Type B pancreatic cell (in vitro differentiated cells): ENCODE data around the gene CENPH. TPM values are rescaled to one million over a fixed set of nuclear protein-coding genes. Genes with fewer than 3 reads are reported as not detected.
"Not testable (repeated sequence)": the region's sequence is repeated elsewhere in the genome, so short reads cannot be mapped to it uniquely, and the experiment has no call there.

Source experiments
- DNase-seq: peaks from one replicate; pipeline ENCODE4 v3.0.0; 2021; ENCODE audit warnings: mixed read lengths; ENCODE audit not compliant: unreplicated experiment; ENCODE audit errors: extremely low spot score
- H3K27ac Mint-ChIP-seq: 2 replicates; pipeline ENCODE4 v1.8.0; 2021; ENCODE audit warnings: mild to moderate bottlenecking, mixed read lengths
- H3K27me3 Mint-ChIP-seq: 2 replicates; pipeline ENCODE4 v1.8.0; 2021; ENCODE audit warnings: mixed read lengths
- H3K36me3 Mint-ChIP-seq: 2 replicates; pipeline ENCODE4 v1.8.0; 2021; ENCODE audit warnings: mixed read lengths
- H3K4me1 Mint-ChIP-seq: one replicate; pipeline ENCODE4 v1.8.0; 2021; ENCODE audit warnings: mixed read lengths; ENCODE audit not compliant: unreplicated experiment
- H3K4me3 Mint-ChIP-seq: 2 replicates; pipeline ENCODE4 v1.8.0; 2021; ENCODE audit warnings: mild to moderate bottlenecking, mixed read lengths
- H3K9me3 Mint-ChIP-seq: 2 replicates; pipeline ENCODE4 v1.8.0; 2021; ENCODE audit warnings: mixed read lengths
- total RNA-seq: library from RNA; stranded (reverse); gene quantifications from 2 replicates; pipeline ENCODE4 v1.2.1, GENCODE V29; 2021; ENCODE audit warnings: low replicate concordance
- TF ChIP-seq, protein P1 (sequence below): fragments of 200-600 bp; sonication (generic); conservative IDR thresholded peaks from 2 replicates; pipeline ENCODE4 v1.5.0; 2021; ENCODE audit warnings: antibody characterized with exemption, mild to moderate bottlenecking

Gene CENPH
- total RNA-seq, 1 donor from 2014 or later: 27.0 TPM

DNA sequence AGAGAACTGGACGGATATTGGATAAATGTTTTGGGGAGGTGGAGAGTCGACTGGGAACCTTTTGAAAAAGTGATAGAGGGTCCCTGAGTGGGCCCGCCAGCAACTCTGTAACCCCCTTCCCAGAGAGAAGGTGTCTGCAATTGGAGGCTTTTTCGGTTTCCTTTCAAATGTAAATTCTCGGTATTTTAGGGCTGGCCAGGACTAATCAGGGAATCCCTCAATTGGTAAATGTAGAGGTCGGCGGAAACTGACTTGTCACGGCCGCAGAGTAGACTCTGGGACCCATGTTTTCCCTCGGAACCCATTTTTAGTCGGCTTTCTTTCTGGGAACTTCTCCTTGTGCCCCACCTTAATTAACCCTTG is 21.9 kb upstream of the CENPH start:
- peak overlapping the region; percentile 94 for H3K27ac Mint-ChIP-seq
- TF ChIP-seq, protein P1, sequence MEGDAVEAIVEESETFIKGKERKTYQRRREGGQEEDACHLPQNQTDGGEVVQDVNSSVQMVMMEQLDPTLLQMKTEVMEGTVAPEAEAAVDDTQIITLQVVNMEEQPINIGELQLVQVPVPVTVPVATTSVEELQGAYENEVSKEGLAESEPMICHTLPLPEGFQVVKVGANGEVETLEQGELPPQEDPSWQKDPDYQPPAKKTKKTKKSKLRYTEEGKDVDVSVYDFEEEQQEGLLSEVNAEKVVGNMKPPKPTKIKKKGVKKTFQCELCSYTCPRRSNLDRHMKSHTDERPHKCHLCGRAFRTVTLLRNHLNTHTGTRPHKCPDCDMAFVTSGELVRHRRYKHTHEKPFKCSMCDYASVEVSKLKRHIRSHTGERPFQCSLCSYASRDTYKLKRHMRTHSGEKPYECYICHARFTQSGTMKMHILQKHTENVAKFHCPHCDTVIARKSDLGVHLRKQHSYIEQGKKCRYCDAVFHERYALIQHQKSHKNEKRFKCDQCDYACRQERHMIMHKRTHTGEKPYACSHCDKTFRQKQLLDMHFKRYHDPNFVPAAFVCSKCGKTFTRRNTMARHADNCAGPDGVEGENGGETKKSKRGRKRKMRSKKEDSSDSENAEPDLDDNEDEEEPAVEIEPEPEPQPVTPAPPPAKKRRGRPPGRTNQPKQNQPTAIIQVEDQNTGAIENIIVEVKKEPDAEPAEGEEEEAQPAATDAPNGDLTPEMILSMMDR: no peak
- peaks cover 19% of the 10 kb centered on the region for H3K4me1 Mint-ChIP-seq
- peaks cover 10% of the 10 kb centered on the region for H3K9me3 Mint-ChIP-seq
- H3K4me3 Mint-ChIP-seq: peak overlapping the region; percentile 97
- H3K36me3 Mint-ChIP-seq: peaks cover 19% of the 10 kb centered on the region
- H3K27me3 Mint-ChIP-seq: no peaks in the 10 kb centered on the region
- DNase-seq: no peak

DNA sequence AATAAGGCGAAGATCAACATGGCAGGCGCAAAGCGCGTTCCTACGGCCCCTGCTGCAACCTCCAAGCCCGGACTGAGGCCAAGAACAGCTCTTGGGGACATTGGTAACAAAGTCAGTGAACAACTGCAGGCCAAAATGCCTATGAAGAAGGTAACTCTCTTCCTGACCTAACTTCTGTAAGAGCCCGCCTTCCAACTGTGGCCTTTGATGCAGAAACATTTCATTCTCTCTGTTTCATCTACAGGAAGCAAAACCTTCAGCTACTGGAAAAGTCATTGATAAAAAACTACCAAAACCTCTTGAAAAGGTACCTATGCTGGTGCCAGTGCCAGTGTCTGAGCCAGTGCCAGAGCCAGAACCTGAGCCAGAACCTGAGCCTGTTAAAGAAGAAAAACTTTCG is 21.5 kb upstream of the CENPH start:
- peak overlapping the region; percentile 97 for H3K4me3 Mint-ChIP-seq

DNA sequence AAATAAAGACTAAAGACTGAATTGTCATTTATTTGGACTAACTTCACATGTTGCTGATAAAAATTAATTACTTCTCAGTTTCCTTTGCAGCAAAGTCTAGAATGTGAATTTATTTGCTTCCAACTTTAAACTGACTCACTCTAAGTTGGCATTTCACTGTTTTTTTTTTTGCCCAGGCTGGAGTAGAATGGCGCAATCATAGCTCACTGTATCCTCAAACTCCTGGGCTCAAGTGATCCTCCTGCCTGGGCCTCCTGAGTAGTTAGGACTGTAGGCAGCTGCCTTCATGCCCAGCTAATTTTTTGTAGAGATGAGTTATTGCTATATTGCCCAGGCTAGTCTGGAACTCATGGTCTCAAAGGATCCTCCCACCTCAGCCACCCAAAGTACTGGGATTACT is 18.9 kb upstream of the CENPH start:
- TF ChIP-seq, protein P1: no peak
- no peak for DNase-seq
- H3K27ac Mint-ChIP-seq: no peak overlapping the region
- H3K27me3 Mint-ChIP-seq: no peaks in the 10 kb centered on the region
- no peak overlapping the region for H3K4me3 Mint-ChIP-seq
- peaks cover 19% of the 10 kb centered on the region for H3K4me1 Mint-ChIP-seq
- peaks cover 31% of the 10 kb centered on the region for H3K36me3 Mint-ChIP-seq
- peaks cover 10% of the 10 kb centered on the region for H3K9me3 Mint-ChIP-seq

More for the DNA sequence above, 21.5 kb upstream of the CENPH start:
- Mint-ChIP-seq H3K4me1 (peaks cover 19% of the 10 kb centered on the region), H3K27me3 (no peaks in the 10 kb centered on the region), H3K9me3 (peaks cover 10% of the 10 kb centered on the region), H3K36me3 (peaks cover 20% of the 10 kb centered on the region), H3K27ac (peak overlapping the region; percentile 94)
- DNase-seq: no peak
- TF ChIP-seq, protein P1: no peak

DNA sequence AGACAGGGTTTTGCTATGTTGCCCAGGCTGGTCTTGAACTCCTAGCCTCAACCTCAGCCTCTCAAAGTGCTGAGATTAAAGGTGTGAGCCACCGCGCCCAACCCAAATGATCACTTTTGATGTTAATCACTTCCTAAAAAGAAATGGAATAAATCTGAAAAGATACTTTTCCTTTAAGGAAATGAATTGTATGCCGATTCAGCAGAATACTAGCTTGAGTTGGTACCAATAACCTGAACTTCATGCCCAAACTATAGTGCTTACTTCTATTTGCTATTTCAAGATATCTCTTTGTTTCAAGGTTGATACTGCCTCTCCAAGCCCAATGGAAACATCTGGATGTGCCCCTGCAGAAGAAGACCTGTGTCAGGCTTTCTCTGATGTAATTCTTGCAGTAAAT is 18.4 kb upstream of the CENPH start:
- Mint-ChIP-seq H3K36me3 (peaks cover 31% of the 10 kb centered on the region), H3K9me3 (peaks cover 7% of the 10 kb centered on the region), H3K4me1 (peaks cover 19% of the 10 kb centered on the region), H3K4me3 (no peak overlapping the region), H3K27ac (no peak overlapping the region), H3K27me3 (no peaks in the 10 kb centered on the region)
- DNase-seq: no peak
- TF ChIP-seq, protein P1: no peak

DNA sequence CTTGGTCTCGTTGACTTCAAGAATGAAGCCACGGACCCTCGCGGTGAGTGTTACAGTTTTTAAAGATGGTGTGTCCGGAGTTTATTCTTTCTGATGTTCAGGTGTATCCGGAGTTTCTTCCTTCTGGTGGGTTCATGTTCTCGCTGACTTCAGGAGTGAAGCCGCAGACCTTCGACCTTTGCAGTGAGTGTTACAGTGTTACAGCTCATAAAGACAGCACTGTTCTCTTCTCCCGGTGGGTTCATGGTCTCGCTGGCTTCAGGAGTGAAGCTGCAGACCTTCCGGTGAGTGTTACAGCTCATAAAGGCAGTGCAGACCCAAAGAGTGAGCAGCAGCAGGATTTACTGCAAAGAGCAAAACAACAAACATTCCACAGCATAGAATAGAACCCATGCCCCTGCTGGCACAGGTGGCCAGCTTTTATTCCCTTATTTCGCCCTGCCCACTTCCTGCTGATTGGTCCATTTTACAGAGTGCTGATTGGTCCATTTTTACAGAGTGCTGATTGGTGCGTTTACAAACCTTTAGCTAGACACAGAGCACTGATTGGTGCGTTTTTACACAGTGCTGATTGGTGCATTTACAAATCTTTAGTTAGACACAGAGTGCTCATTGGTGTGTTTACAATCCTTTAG is 7.6 kb upstream of the CENPH start:
- H3K36me3 Mint-ChIP-seq, DNase-seq, H3K9me3 Mint-ChIP-seq, H3K27me3 Mint-ChIP-seq, H3K4me3 Mint-ChIP-seq, H3K4me1 Mint-ChIP-seq, H3K27ac Mint-ChIP-seq: not testable (repeated sequence)

DNA sequence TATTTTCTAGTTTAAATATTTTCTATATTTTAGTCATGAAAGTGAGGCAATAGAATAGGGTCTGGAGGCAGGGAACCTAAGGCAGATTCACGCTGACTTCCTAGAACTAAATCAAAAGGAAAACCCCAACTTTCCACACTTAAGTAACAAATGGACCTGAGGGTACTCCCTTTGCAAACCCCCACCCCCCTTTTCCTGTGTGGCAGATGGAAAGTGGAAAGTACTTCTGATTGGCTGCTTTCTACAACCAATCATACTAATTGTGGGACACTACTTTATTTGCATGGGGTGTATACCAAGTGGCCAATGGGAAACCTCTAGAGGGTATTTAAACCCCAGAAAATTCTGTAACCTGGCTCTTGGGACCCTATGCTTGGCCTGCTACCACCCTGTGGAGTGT is 4.8 kb upstream of the CENPH start:
- no peak overlapping the region for H3K4me3 Mint-ChIP-seq
- peaks cover 7% of the 10 kb centered on the region for H3K4me1 Mint-ChIP-seq
- no peak for DNase-seq
- TF ChIP-seq, protein P1: no peak
- H3K9me3 Mint-ChIP-seq: peaks cover 4% of the 10 kb centered on the region
- no peak overlapping the region for H3K27ac Mint-ChIP-seq
- no peaks in the 10 kb centered on the region for H3K36me3 Mint-ChIP-seq
- H3K27me3 Mint-ChIP-seq: no peaks in the 10 kb centered on the region
